HEK293 (cell line): ENCODE measurements around the gene M1AP.

Experiments used
- CTCF ChIA-PET: fragments of 350-600 bp; formaldehyde crosslinking; extraction: SDS; loops from one replicate; lab custom pipeline; 2021; ENCODE audit warnings: antibody characterized with exemption; lab: Yijun Ruan, JAX
- POLR2A ChIA-PET: fragments of 300-600 bp; formaldehyde crosslinking; extraction: SDS; loops from one replicate; lab custom pipeline; 2020; ENCODE audit warnings: antibody characterized with exemption, inconsistent platforms; lab: Yijun Ruan, JAX
- H3K27ac ChIP-seq: fragments of 200-500 bp; sonication (Bioruptor generic); 2 replicates; pipeline ENCODE4 v1.5.1; 2014; ENCODE audit warnings: low read depth, low read length, control low read depth, inconsistent platforms; ENCODE audit errors: extremely low read depth
- H3K36me3 ChIP-seq, 2 experiments: fragments of 200-500 bp in 1 of 2; sonication (Bioruptor generic) in 1 of 2; 1 replicate in 1 of 2; 2 replicates in 1 of 2; pipeline ENCODE4 v1.5.1; 2014 to 2017; ENCODE audit warnings: inconsistent platforms in 2 of 2, low read length in 2 of 2; ENCODE audit not compliant: control insufficient read depth in 2 of 2, insufficient read depth in 1 of 2
- H3K4me1 ChIP-seq: fragments of 200-500 bp; sonication (Bioruptor generic); 2 replicates; pipeline ENCODE4 v1.5.1; 2014; ENCODE audit warnings: mild to moderate bottlenecking, low read length, inconsistent platforms; ENCODE audit not compliant: control insufficient read depth, insufficient read depth
- H3K4me3 ChIP-seq: 2 replicates; pipeline ENCODE4 v1.5.1; 2011; ENCODE audit warnings: low read depth, mild to moderate bottlenecking, control low read depth, low read length, moderate library complexity
- H3K9me3 ChIP-seq: fragments of 200-500 bp; sonication (Bioruptor generic); 2 replicates; pipeline ENCODE4 v1.5.1; 2014; ENCODE audit warnings: low read depth, low read length, inconsistent platforms; ENCODE audit not compliant: control insufficient read depth, insufficient read depth
- KLF8 ChIP-seq: fragments of 450-650 bp; formaldehyde crosslinking; IDR thresholded peaks from 2 replicates; pipeline ENCODE4 v1.5.1; 2016; ENCODE audit warnings: missing biosample characterization, missing genetic modification characterization
- MYNN ChIP-seq: fragments of 450-650 bp; formaldehyde crosslinking; IDR thresholded peaks from 2 replicates; pipeline ENCODE4 v1.5.1; 2016; ENCODE audit warnings: missing biosample characterization, missing genetic modification characterization, borderline replicate concordance
- SALL2 ChIP-seq: fragments of 450-650 bp; formaldehyde crosslinking; IDR thresholded peaks from 2 replicates; pipeline ENCODE4 v1.5.0; 2017; ENCODE audit warnings: missing biosample characterization, mild to moderate bottlenecking, missing genetic modification characterization, borderline replicate concordance
- TRIM28 ChIP-seq: IDR thresholded peaks from 2 replicates; pipeline ENCODE4 v1.6.1; 2011; ENCODE audit warnings: low read length, control low read depth, borderline replicate concordance
- YY1 ChIP-seq: fragments of 450-650 bp; formaldehyde crosslinking; IDR thresholded peaks from 2 replicates; pipeline ENCODE4 v1.5.1; 2018; ENCODE audit warnings: missing biosample characterization, missing genetic modification characterization
- ZBTB1 ChIP-seq: fragments of 450-650 bp; formaldehyde crosslinking; IDR thresholded peaks from 2 replicates; pipeline ENCODE4 v1.5.1; 2016; ENCODE audit warnings: missing biosample characterization, missing genetic modification characterization
- ZBTB21 ChIP-seq: fragments of 450-650 bp; formaldehyde crosslinking; IDR thresholded peaks from 2 replicates; pipeline ENCODE4 v1.5.1; 2017; ENCODE audit warnings: missing biosample characterization, missing genetic modification characterization
- ZBTB49 ChIP-seq: fragments of 450-650 bp; formaldehyde crosslinking; IDR thresholded peaks from 2 replicates; pipeline ENCODE4 v1.5.1; 2016; ENCODE audit warnings: missing biosample characterization, missing genetic modification characterization, low read depth
- ZBTB7A ChIP-seq: fragments of 450-650 bp; formaldehyde crosslinking; IDR thresholded peaks from 2 replicates; pipeline ENCODE4 v1.5.1; 2016; ENCODE audit warnings: low read depth, missing biosample characterization, missing genetic modification characterization
- ZNF16 ChIP-seq: fragments of 450-650 bp; formaldehyde crosslinking; IDR thresholded peaks from 2 replicates; pipeline ENCODE4 v1.5.1; 2016; ENCODE audit warnings: low read depth, missing biosample characterization, missing genetic modification characterization
- ZNF174 ChIP-seq: fragments of 450-650 bp; formaldehyde crosslinking; IDR thresholded peaks from 2 replicates; pipeline ENCODE4 v1.5.0; 2017; ENCODE audit warnings: missing biosample characterization, mild to moderate bottlenecking, missing genetic modification characterization
- ZNF19 ChIP-seq: fragments of 450-650 bp; formaldehyde crosslinking; IDR thresholded peaks from 2 replicates; pipeline ENCODE4; 2016; ENCODE audit warnings: missing biosample characterization, missing genetic modification characterization, low read depth
- ZNF2 ChIP-seq: fragments of 450-650 bp; formaldehyde crosslinking; IDR thresholded peaks from 2 replicates; pipeline ENCODE4 v1.5.1; 2016; ENCODE audit warnings: missing biosample characterization, missing genetic modification characterization
- ZNF302 ChIP-seq: fragments of 450-650 bp; formaldehyde crosslinking; IDR thresholded peaks from 2 replicates; pipeline ENCODE4 v1.5.1; 2016; ENCODE audit warnings: missing biosample characterization, missing genetic modification characterization, low read depth
- ZNF473 ChIP-seq: fragments of 450-650 bp; formaldehyde crosslinking; IDR thresholded peaks from 2 replicates; pipeline ENCODE4 v1.5.1; 2017; ENCODE audit warnings: missing biosample characterization, missing genetic modification characterization
- ZNF555 ChIP-seq: fragments of 450-650 bp; formaldehyde crosslinking; conservative IDR thresholded peaks from 2 replicates; pipeline ENCODE4 v1.5.1; 2017; ENCODE audit warnings: missing biosample characterization, mild to moderate bottlenecking, missing genetic modification characterization, inconsistent platforms
- ZNF600 ChIP-seq: fragments of 450-650 bp; formaldehyde crosslinking; IDR thresholded peaks from 2 replicates; pipeline ENCODE4 v1.5.1; 2016; ENCODE audit warnings: missing biosample characterization, missing genetic modification characterization
- ZNF626 ChIP-seq: fragments of 450-650 bp; sonication (Bioruptor Pico); formaldehyde crosslinking; IDR thresholded peaks from 2 replicates; pipeline ENCODE4 v1.5.1; 2018; ENCODE audit warnings: missing biosample characterization, missing genetic modification characterization, inconsistent platforms
- ZNF76 ChIP-seq: fragments of 450-650 bp; formaldehyde crosslinking; IDR thresholded peaks from 2 replicates; pipeline ENCODE4; 2016; ENCODE audit warnings: low read depth, missing biosample characterization, missing genetic modification characterization, borderline replicate concordance
- ZNF768 ChIP-seq: fragments of 450-650 bp; formaldehyde crosslinking; IDR thresholded peaks from 2 replicates; pipeline ENCODE4 v1.5.1; 2018; ENCODE audit warnings: missing biosample characterization, mild to moderate bottlenecking, missing genetic modification characterization
- TF ChIP-seq, protein P1 (sequence below): fragments of 450-650 bp; formaldehyde crosslinking; IDR thresholded peaks from 2 replicates; pipeline ENCODE4 v1.5.1; 2016; ENCODE audit warnings: missing biosample characterization, missing genetic modification characterization
- TF ChIP-seq, protein P2 (sequence below): fragments of 450-650 bp; formaldehyde crosslinking; optimal IDR thresholded peaks from 2 replicates; pipeline ENCODE3; 2016; ENCODE audit warnings: missing biosample characterization, mild to moderate bottlenecking, missing genetic modification characterization

Gene M1AP

DNA sequence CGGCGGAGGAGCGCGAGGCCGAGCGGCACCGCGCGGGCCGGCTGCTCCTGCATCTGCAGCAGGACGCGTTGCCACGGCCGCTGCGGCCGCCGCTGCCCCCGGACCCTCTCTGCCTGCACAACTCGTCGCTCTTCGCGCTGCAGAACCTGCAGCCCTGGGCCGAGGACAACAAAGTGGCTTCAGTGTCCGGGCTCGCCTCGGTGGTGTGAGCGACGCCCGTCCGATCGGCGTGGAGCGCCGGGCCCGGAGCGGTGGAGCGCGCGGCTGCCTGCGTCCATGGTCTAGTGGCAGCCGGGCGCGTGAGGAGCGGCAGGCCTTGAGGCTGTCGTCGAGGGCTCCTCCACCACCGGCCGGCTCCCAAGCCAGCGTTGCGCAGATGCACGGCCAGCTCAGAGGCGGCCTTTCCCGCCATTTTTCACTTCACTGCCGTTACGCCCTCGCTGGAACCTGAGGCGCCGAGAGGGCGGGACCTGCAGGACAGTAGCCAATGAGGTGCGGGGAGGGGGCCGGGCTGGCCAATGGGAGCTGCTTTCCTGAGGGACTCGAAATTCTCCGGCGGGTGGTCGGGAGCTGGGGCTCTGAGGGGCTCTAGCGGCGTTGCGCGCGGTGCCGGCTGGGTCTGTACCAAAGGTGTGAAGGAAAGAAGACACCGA is 132.0 kb downstream of the M1AP start:
- CTCF ChIA-PET = no interaction called here
- TF ChIP-seq ZBTB1 (tag by site-specific recombination) (no peak), ZNF626 (tag by site-specific recombination) (no peak), ZNF555 (tag by site-specific recombination) (no peak)
- no peaks in the 10 kb centered on the region for H3K9me3 ChIP-seq
- no peak overlapping the region for H3K27ac ChIP-seq
- no peak overlapping the region for H3K4me3 ChIP-seq
- no peaks in the 10 kb centered on the region for H3K36me3 ChIP-seq
- no peaks in the 10 kb centered on the region for H3K4me1 ChIP-seq
- POLR2A ChIA-PET = no interaction called here

DNA sequence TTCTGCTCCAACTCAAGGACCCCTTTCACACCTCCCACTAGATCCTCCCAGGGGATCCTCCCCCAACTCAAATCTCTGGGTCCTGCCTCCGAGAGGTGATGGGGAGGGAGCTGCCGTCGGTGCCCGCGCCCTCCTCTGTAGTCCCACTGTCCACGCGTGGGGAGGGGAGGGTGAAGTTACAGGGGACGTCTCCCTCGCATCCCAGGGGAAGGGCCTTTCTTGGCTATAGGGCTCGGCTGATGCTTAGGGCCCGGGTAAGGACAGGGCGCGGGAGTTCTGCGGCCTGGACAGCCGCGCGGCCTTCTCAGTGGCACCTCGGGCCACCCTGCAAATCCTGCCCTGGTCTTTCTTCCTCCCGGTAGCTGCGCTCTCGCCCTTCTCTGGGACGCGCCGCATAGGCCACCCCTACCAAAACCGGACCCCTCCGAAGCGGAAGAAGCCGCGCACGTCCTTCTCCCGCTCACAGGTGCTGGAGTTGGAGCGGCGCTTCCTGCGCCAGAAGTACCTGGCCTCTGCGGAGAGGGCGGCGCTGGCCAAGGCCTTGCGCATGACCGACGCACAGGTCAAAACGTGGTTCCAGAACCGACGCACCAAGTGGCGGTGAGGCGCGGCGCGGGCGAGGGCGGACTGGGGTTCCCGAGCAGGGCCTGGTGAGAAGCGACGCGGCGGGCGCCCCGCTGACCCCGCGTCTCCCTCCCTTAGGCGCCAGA is 132.7 kb downstream of the M1AP start:
- TF ChIP-seq ZNF768 (tag by site-specific recombination) = no peak
- TF ChIP-seq, protein P1, sequence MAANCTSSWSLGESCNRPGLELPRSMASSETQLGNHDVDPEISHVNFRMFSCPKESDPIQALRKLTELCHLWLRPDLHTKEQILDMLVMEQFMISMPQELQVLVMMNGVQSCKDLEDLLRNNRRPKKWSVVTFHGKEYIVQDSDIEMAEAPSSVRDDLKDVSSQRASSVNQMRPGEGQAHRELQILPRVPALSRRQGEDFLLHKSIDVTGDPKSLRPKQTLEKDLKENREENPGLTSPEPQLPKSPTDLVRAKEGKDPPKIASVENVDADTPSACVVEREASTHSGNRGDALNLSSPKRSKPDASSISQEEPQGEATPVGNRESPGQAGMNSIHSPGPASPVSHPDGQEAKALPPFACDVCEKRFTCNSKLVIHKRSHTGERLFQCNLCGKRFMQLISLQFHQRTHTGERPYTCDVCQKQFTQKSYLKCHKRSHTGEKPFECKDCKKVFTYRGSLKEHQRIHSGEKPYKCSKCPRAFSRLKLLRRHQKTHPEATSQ (tag by site-specific recombination) = no peak
- TF ChIP-seq ZBTB49 (tag by site-specific recombination) = no peak
- no peak for TF ChIP-seq ZBTB21 (tag by site-specific recombination)
- TF ChIP-seq ZNF302 (tag by site-specific recombination) = no peak
- no peak for TF ChIP-seq ZNF600 (tag by site-specific recombination)
- no peak for TF ChIP-seq ZNF76 (tag by site-specific recombination)
- TF ChIP-seq ZNF473 = no peak
- TF ChIP-seq ZNF19 (tag by site-specific recombination) = no peak
- TF ChIP-seq ZNF2 (tag by site-specific recombination) = no peak
- TF ChIP-seq, protein P2, sequence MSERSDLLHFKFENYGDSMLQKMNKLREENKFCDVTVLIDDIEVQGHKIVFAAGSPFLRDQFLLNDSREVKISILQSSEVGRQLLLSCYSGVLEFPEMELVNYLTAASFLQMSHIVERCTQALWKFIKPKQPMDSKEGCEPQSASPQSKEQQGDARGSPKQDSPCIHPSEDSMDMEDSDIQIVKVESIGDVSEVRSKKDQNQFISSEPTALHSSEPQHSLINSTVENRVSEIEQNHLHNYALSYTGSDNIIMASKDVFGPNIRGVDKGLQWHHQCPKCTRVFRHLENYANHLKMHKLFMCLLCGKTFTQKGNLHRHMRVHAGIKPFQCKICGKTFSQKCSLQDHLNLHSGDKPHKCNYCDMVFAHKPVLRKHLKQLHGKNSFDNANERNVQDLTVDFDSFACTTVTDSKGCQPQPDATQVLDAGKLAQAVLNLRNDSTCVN (tag by site-specific recombination) = no peak
- TF ChIP-seq KLF8 = no peak
- no peak for TF ChIP-seq SALL2 (tag by site-specific recombination)
- no peak for TF ChIP-seq YY1 (tag by site-specific recombination)
- no peak for TF ChIP-seq ZBTB7A (tag by site-specific recombination)
- TF ChIP-seq MYNN (tag by site-specific recombination) = no peak
- no peak for TF ChIP-seq TRIM28
- TF ChIP-seq ZNF16 (tag by site-specific recombination) = no peak
- no peak for TF ChIP-seq ZNF174 (tag by site-specific recombination)
- TF ChIP-seq, all 188 proteins: peak for 0
- Histone ChIP-seq H3K4me1 (no peaks in the 10 kb centered on the region), H3K36me3 (no peaks in the 10 kb centered on the region), H3K27ac (no peak overlapping the region), H3K4me3 (no peak overlapping the region), H3K9me3 (no peaks in the 10 kb centered on the region)
- POLR2A ChIA-PET = interaction anchor here (0.9 to 1.0 kb wide), 2 partner anchors 10 to 14 kb away, joined by 3 to 4 read pairs; partner anchors contain the start of genes AUP1, DQX1 and HTRA2
- CTCF ChIA-PET = no interaction called here
